Hepatocyte (in vitro differentiated cells): ENCODE measurements around the gene VTN.

Experiments used
- EZH2 ChIP-seq: fragments of 200-600 bp; sonication (generic); IDR thresholded peaks from 2 replicates; pipeline ENCODE4 v1.6.1; 2016; ENCODE audit warnings: antibody characterized with exemption, mild to moderate bottlenecking, borderline replicate concordance
- EZH2phosphoT487 ChIP-seq: fragments of 200-600 bp; sonication (generic); IDR thresholded peaks from one replicate; pipeline ENCODE4 v1.6.1; 2018; ENCODE audit warnings: antibody characterized with exemption, mild to moderate bottlenecking, low read depth, moderate library complexity; ENCODE audit not compliant: unreplicated experiment, severe bottlenecking
- TF ChIP-seq, protein P1 (sequence below): fragments of 200-600 bp; sonication (generic); IDR thresholded peaks from 2 replicates; pipeline ENCODE4 v1.5.1; 2016; ENCODE audit warnings: antibody characterized with exemption, mild to moderate bottlenecking; ENCODE audit not compliant: poor library complexity

GRCh38 chr17:28388106-28388505 lies 18.0 kb upstream of the VTN start:
- TF ChIP-seq, protein P1, sequence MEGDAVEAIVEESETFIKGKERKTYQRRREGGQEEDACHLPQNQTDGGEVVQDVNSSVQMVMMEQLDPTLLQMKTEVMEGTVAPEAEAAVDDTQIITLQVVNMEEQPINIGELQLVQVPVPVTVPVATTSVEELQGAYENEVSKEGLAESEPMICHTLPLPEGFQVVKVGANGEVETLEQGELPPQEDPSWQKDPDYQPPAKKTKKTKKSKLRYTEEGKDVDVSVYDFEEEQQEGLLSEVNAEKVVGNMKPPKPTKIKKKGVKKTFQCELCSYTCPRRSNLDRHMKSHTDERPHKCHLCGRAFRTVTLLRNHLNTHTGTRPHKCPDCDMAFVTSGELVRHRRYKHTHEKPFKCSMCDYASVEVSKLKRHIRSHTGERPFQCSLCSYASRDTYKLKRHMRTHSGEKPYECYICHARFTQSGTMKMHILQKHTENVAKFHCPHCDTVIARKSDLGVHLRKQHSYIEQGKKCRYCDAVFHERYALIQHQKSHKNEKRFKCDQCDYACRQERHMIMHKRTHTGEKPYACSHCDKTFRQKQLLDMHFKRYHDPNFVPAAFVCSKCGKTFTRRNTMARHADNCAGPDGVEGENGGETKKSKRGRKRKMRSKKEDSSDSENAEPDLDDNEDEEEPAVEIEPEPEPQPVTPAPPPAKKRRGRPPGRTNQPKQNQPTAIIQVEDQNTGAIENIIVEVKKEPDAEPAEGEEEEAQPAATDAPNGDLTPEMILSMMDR: no peak
- TF ChIP-seq EZH2phosphoT487 (no peak), EZH2 (no peak)
